Right hindlimb (tissue), 1 donor: Measurements from ENCODE around the gene LRG1.
"Not testable (repeated sequence)": the region's sequence is repeated elsewhere in the genome, so short reads cannot be mapped to it uniquely, and the experiment has no call there.

Experiments
- DNase-seq: peaks from one replicate; pipeline ENCODE4 v3.0.0-alpha.2; 2018

LRG1 gene

DNA sequence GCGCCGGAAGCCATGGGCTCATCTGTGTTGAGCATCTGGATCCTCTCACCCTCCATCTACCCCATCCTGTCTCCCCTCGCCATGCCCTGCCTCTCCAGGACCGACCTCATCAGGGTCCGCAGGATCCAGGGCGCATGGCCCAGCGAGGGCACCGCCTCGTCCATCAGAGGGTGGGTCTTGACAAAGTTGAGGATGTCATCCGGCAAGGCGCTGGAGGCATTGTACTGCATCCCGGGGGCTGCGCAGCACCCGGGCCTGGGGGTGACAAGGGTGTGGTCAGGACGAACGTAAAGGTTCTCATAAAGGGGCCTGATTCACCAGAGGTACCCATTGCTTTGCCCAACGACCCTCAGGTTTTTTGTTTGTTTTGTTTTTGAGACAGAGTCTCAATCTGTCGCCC is 10.2 kb upstream of the LRG1 start:
- DNase-seq: no peak

DNA sequence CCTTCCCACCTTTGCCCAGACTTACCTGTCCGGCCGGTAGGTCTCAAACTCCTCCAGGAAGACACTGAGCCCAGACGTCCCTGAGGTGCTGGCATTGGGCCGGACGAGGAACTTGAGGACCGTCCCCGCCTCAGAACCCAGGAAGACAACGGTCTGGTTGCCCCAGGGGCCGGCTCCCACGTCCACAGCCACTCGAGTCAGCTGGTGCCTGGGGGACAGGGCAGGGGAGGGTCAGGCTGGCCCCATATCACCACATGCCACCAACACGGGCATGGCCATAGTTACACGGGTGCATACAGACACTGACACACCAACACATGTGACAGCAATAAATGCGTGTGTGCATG is 8.4 kb upstream of the LRG1 start:
- no peak for DNase-seq

DNA sequence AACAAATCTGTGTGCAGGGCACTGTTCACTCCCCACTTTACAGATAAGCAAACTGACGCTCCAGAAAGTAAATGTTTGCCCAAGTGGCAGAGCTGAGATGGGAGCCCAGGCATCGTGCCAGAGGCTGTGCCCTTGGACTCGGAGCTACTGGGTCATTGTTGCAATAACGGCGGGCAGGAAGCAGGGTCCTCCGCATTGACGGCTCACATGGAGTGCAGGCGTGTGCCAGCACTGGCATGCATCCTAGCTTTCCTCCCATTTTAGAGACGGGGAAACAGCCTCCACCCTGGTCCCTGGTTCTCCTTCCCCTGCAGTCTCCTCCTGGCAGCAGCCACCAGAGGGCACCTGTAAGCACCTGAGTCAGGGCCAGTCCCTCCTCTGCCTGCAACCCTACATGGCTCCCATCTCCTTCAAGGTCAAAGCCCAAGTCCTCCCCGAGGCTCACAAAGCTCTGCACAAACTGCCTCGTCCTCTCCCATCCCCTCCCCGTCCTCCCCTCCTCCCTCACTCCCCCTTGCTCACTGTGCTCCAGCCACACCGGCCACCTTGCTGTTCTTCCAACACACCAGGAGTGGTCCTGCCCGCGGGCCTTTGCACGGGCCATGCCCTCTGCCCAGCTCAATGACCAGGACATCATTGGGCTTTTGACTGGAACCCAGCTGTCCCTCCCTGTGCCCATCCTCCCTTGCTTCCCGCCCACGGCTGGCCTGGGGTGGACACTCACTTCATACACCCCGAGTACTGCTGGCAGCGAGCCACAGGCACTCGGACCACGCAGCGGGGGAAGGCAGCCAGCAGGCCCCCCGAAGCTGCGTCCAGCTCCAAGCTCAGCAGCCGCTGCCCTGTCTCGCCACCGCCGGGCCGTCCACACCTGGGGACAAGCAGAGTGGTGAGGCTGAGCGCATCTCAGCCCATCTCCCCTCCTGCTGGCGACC is 7.7 kb upstream of the LRG1 start:
- no peak for DNase-seq

DNA sequence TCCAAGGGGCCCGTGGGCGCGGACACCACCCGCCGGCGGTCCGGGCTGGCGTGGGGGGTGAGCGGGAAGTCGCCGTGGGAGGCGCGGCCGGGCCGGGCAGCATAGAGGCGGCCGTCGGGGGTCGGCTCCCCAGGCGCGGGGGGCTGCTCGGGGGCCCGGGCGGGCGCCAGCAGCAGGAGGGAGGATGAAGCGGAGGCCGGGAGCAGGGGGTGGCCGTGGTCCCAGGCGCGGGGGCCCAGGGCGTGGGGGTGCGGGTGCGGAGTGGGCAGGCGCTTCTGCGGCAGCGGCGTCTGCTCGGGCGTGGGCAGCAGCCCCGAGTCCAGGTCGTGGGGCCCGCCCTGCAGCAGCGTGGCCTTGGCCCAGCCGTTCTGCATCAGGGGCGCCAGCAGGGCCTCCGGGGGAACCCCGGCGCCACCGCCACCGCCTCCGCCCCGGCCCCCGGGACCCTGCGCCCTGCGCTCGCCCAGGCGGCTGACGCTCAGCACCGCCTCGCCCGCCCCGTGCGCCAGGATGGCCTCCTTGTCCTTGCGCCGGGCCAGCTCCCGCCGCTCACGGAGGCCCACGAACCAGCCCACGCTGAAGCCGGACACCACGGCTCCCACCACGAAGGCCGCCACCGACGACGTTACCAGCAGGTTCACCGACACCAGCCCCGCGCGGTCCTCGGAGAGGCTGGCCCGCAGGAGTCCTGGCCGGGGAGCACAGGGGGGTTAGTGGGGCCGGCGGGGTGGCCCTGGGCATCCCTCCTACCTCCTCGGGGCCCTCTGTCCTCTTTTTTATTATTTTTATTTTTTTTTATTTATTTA is 4.2 kb upstream of the LRG1 start:
- no peak for DNase-seq

DNA sequence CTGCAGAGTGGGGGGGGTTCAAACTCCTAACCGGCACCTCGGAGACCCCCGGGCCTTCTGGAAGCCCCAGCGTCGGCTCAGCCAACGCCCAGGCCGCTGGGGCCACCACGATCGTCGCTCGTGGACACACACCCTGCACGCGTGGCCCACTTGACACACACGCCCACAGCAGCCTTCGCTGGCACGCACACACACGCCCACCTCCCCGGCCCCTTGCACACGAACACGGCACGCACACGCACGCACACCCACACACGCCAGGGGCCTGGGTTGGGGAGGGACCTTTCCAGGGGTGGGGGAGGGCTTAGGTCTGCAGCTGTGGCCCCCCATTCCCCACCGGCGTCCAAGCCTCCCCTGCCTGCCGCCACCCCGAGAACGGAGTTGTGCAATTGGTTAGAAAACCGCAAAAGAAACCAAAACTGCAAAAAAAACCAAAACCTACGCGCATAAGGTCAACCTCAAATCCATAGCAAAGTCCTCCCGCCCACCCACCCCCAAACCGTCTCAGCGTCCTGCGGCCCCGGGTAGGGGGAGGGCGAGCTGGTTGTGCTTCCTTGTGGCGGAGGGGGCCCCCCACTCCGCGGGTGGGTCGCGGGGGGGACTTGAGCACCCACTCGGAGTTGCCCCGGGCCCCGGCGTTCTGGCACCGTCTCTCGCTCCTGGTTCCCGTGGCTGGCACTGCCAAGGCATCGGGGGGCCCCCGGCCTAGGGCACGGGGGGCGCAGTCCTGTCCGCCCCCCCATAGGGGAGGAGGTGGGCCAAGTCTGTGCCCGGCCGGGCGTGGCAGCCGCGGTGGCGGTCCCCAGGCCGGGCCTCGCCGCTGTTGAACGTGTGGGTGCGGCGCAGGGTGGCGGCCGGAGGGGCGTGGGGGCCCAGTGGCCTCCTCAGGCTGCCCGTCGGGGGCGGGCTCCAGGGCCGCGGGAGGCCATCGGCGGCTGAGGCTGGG is 3.3 kb upstream of the LRG1 start:
- no peak for DNase-seq

DNA sequence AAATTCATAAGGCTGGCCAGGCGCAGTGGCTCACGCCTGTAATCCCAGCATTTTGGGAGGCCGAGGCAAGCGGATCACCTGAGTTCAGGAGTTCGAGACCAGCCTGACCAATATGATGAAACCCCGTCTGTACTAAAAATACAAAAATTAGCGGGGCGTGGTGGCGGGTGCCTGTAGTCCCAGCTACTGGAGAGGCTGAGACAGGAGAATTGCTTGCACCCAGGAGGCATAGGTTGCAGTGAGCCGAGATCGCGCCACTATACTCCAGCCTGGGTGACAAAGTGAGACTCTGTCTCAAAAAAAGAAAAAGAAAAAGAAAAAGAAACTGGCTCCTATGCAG is 1.9 kb upstream of the LRG1 start:
- not testable (repeated sequence) for DNase-seq

DNA sequence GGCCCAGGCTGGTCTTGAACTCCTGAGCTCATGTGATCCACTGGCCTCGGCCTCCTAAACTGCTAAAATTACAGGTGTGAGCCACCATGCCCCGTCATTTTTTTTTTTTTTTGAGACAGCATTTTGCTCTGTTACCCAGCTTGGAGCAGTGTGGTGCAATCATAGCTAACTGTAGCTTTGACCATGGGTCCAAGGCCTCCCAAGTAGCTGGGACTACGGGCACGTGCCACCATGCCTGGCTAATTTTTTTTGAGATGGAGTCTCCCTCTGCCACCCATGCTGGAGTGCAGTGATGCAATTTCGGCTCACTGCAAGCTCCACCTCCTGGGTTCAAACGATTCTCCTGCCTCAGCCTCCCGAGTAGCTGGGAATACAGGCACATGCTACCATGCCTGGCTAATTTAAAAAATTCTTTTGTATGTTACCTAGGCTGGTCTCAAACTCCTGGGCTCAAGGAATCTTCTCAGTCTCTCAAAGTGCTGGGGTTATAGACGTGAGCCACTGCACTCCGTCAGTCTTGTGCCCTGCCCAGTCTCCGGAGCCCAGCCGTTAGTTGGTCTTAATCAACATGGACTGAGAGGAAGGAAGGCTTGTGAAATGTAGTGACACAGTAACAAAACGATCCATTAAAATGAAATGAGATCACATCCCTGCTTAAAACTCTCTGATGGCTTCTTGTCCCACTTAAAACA is 1.4 kb upstream of the LRG1 start:
- DNase-seq: no peak

DNA sequence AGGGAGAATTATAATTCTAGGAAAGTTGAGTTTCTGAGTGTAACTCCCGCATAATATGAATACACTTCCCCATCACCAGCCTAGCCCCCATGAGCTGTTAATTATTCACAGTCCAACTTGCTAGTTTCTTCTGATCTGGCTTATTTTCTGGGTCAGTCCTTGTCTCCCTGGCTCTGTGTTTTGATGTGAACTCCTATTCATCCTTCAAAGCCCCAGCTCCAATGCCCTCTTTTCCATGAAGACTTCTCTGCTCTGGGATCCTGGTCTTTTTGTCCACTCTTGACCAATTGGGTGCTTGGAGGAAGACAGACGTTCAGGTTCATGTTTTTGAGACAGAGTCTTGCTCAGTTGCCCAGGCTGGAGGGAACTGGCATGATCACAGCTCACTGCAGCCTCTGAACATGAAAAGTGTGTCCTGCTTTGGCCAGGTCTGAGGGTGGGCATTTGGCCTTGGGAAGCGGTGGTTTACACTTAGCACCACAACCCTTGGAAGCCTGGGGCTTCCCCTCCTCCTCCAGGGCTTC is 605 bp downstream of the LRG1 start:
- DNase-seq: no peak

DNA sequence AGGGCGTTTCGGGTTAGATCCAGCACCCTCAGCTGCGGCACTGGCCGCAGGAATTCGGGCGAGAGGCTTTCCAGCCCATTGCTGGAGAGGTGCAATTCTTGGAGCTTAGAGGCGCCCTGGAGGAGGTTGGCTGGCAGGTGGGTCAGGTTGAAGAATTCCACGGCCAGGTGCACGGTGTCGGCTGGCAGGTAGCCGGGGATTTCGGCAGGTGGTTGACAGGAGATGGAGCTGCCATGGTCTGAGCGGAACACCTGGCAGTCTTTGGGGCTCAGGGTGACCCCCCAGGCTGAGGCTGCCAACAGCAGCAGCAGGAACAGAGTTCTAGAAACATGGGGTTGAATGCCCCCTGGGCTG is 1.3 kb downstream of the LRG1 start:
- no peak for DNase-seq

DNA sequence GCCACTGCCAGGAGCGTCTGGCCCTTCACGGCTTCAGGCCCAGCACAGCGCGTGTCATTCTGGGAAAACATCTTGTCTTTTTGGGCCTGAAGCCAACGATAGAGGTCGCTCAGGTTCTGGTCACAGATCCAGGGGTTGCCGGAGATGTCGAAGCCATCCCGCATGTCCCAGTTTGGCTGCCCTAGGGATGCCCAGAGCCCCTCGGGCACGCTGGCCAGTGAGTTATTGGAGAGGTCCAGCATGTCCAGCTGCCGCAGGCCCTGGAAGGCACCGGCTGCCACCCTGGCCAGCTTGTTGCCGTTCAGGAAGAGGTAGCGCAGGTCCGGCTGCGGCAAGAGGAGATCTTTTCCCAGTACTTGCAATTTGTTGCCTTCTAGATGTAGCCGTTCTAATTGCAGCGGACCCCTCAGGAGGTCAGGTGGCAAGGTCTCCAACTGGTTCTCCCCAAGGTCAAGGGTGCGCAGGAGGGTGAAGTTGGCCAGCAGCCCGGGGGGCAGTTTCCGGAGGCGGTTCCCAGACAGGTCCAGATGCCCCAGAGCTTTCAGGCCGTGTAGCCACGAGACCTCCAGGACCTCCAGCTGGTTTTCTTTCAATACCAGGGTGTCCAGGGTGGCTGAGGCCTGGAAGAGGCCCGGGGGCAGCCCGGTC is 1.8 kb downstream of the LRG1 start:
- DNase-seq: no peak

DNA sequence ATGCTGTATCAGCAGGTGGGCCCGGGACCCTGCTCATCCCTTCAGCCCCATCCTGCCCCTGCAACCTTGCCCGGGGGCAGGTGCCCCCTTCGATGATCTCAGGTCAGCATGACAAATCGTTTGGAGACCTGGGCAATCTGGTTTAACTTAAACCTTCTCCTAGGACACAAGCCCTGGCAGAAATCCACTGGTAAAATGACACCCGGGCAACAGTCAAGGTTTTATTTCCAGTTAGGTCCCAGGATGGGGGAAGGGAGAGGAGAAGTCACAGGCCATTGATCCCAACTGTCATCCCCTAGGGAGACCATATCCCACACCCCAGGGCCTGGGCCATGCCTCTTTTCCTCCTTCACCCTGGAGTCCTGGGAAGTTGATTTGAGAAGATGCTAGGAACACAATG is 3.0 kb downstream of the LRG1 start:
- DNase-seq: no peak

DNA sequence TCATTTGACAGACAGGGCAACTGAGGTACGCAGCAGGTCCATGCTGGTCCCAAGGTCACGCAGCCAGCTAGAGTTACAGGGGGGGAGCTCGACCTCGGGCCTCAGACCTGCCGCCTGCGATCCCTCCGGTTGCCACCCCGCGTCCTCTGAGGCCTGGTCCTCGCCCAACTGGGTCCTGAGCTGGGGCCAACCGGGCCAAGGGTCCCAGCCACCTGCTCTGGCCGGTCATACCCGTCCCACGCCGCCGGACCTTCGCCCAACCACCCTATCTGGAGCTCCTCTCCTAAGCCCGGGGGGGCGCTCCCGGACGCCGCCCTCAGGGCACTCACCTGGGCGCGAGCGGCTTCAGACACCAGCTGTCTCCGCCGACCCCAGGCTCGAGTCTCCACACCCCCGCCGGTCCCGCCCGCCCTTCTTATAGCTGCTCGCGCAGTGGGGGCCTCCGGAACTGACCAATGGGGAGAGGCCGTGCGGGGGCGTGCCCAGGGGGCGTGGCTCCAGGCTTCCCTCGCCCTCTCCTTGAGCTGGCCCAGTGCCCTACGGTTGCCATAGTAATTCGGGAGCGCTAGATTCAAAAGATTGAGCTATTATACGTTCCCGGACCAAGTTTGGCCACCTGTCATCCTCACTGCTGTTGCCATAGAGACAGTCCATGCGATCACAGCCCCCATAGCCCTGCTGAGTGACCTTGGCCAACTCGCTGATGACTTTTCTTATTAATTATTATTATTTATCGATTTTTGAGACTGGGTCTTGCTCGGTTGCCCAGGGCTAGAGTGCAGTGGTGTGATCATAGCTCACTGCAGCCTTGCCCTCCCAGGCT is 4.8 kb downstream of the LRG1 start, which contains the start of gene PLIN5:
Gene PLIN5 (minus strand): TSS at position 389 of the 823 bp plus-strand sequence. CDS start 1,150 bp downstream, outside the sequence.
- DNase-seq: peak; percentile 75

DNA sequence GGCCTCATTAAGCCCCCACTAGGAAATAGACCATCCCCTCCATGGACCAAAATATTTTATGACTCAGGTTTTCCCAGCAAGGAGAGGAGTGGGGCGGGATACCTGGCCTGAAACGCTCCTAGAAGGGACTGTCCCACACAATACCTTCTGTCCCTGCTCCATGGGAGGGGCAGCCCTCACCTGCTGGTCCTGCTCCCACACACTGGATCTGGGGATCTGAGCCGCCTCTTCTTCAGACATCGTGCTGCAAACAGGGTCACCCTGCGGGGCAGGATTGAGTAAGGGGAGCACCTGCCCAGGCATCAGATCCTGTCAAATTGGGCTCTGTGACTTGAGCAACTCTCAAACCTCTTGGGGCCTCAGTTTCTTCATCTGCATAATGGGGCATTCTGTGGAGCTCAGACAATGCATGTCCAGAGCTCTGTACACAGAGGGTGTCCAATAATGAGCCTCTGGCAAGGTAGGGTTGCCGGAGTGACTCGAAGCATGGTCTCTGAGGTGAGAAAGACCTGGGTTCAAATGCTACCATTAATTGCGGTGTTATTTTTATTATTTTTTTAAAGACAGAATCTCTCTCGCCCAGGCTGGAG is 5.9 kb downstream of the LRG1 start:
- DNase-seq: no peak

DNA sequence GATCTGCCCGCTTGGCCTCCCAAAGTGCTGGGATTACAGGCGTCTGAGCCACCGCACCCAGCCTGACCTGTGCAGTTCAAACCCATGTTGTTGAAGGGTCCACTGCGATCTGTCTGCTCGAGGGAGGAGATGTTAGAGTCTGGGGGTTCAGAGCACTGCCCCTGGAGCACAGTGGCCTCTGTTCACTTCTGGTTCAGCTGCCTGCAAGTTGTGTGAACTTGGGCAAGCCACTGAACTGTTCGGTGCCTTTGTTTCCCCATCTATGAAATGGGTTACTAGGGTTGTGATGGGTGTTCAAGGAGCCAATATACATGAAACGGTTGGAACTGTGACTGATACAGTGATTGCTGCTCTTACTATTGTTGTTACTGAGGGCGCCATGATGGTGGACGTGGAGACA is 6.5 kb downstream of the LRG1 start:
- no peak for DNase-seq

DNA sequence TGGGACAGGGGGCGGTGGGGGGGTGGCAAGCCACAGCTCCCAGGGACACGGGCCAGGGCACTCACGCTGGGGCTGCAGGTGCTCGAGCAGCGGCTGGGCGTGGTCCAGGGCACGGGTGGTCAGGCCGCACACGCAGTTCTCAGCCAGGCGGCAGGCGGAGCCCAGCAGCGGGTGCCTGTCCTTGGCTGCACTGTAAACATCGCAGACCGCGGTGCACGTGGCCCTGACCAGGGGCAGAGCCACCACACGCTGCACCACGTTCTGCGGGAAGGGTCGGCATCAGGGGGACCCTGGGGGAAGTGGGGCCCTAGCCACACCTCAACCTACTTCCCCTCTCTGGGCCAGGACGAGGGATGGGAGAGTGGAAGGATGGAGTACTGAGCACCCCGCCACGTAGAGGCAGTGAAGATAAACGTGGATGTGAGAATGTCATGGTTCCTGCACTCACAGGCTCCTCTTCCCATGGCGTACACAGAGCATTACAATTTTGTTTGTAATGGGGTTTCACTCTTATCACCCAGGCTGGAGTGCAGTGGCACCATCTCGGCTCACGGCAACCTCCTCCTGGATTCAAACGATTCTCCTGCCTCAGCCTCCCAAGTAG is 8.2 kb downstream of the LRG1 start:
- no peak for DNase-seq

DNA sequence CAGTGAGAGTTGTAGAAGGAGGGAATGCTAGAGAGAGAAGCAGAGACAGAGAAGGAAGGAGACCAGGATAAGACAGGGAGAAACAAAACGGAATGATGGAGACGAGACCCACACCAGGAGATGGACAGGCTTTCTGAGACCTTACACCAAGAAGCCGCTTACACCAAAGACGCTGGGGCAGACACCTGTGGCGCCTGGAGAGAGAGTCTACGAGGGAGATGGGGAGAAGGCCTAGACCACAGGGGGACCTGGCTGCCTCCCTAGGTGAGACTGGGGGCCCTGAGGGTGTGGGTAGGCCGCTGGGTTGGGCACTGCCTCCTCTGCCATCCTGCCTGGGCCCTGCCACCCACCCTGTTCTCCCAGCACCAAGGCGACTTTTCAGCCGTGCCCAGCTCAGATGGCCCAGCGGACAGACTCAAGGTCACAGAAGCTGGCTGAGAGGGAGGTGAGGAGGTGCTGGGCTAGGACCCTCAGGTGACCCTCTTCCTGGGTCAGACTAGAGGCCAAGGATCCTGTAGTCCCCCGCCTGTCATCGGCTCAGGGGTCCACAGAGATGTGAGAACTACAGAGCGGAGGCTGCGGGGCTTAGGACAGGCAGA is 9.8 kb downstream of the LRG1 start:
- DNase-seq: no peak

DNA sequence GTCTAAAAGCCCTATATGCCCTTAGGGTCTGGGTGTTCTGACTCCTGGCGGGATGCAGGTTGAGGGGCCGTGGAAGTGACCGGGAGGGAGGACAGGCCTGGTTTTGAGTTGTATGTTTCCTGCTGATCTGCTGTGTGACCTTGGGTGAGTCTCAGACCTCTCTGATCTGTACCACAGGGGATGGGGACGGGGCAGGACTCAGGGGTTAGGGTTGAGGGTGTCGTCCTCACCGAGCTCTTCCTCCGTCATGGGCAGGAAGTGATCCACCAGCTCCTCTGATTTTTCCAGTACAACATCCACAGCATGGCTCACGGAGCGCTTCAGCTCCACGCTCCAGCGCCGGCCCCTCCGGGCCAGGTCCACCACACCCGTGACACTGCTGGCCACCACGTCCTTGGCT is 11.0 kb downstream of the LRG1 start:
- DNase-seq: no peak

DNA sequence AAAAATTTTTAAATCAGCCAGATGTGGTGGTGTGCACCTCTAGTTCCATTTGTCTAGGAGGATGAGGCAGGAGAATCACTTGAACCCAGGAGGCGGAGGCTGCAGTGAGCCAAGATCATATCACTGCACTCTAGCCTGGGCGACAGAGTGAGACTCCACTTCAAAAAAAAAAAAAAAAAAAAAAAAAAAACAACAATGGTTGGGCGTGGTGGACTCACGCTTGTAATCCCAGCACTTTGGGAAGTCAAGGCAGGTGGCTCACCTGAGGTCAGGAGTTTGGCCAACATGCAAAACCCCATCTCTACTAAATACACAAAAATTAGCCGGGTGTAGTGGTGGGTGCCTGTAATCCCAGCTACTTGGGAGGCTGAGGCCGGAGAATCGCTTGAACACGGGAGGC is 12.5 kb downstream of the LRG1 start:
- DNase-seq: not testable (repeated sequence)

DNA sequence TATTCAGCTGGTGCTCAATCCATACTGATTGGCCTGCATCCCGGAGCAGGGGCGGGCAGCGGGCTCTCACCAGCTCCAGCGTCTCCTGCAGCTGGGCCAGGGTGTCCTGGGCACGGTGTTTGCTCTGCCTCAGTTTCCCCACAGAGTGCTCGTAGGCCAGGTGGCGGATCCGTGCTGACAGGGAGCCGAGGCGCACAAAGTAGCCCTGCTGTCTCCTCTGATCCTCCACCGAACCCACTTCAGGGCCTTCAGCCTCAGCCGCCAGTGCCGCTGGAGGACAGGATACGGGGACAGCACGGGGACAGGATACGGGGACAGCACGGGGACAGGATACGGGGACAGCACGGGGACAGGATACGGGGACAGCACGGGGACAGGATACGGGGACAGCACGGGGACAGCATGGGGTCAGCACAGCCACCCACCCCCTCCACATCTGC is 14.3 kb downstream of the LRG1 start:
- DNase-seq: no peak
